ENCODE data around the gene GAA.

DNA sequence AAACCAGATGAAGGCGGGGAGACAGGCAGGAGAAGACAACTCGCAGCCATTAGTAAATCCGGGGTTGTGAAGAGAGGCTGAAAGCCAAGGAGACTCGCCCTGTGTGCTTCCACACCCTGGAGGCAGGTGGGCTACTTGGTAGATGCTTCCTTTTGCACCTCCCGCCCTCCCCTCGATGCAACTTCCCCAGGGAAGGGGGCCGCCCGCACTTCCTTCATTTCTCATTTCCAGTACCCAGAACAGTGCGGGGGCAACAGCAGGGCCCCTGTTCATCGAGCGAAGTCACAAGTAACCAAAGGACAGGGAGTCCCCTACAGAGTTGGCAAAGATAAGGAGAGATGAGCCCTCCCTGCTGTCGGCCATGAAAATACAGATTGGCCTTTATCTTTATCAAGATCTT is 40.0 kb upstream of the GAA start:
- TF ChIP-seq, protein P1, sequence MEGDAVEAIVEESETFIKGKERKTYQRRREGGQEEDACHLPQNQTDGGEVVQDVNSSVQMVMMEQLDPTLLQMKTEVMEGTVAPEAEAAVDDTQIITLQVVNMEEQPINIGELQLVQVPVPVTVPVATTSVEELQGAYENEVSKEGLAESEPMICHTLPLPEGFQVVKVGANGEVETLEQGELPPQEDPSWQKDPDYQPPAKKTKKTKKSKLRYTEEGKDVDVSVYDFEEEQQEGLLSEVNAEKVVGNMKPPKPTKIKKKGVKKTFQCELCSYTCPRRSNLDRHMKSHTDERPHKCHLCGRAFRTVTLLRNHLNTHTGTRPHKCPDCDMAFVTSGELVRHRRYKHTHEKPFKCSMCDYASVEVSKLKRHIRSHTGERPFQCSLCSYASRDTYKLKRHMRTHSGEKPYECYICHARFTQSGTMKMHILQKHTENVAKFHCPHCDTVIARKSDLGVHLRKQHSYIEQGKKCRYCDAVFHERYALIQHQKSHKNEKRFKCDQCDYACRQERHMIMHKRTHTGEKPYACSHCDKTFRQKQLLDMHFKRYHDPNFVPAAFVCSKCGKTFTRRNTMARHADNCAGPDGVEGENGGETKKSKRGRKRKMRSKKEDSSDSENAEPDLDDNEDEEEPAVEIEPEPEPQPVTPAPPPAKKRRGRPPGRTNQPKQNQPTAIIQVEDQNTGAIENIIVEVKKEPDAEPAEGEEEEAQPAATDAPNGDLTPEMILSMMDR (IDR thresholded peaks at IDR 0.05) = no peak
- TF ChIP-seq POLR2AphosphoS5 (IDR thresholded peaks at IDR 0.05; ENCODE audit: low read depth, low read length) (no peak), SIN3A (IDR thresholded peaks at IDR 0.05; ENCODE audit: borderline replicate concordance, insufficient read depth, low read depth, low read length) (no peak)

Measured in Panc1 (cell line).